Stimulated activated naive CD4-positive, alpha-beta T cell (primary cell): ENCODE data around the gene PDE4D.

Experiments
- DNase-seq, 6 experiments: peaks; one replicate each; lab custom pipeline; 2025; lab: John Stamatoyannopoulos, UW

Gene PDE4D

DNA sequence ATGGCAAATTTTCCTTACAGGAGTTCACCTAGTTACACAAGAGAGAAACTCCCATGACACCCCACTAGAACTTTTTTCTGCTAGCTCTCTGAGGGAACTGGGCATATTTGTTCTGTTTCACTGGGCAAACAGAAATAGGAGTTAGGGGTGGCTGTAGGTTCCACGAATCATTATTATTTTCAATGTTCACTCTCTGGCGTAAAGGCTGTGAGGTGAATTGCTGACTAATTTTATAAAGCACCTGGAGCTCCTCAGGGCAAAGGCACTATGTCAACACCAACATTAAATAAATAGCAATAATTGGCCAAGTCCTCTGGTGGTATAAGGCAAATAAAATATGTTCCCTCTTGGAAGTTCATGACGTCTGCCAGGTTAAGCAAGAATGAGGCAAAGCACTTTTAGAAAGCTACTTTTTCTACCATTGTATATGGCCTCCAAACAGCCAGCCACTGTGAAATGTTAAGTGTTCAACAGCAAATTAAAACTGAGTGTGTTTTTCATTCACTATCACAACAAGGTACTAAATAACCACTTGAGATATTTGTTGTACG is 344.6 kb downstream of the PDE4D start:
- no peak for DNase-seq

DNA sequence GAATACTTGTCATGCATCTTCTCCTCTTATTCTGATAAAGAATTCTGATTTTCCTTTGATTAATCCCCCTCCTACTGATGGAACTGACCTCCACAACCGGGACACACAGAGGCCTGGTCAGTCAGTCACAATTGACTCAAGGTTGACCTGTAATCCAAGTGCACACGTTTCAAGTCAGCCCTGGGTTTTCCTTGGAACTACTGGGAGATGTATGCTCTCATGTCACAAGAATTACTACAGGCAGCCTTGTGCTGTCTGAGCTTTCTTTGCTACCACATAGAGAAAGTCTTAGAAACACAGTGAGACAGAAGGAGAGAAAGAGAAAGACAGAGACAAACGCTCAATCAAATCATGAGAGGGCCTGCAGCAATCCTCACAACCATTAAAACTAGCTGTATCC is 345.8 kb downstream of the PDE4D start:
- no peak for DNase-seq

DNA sequence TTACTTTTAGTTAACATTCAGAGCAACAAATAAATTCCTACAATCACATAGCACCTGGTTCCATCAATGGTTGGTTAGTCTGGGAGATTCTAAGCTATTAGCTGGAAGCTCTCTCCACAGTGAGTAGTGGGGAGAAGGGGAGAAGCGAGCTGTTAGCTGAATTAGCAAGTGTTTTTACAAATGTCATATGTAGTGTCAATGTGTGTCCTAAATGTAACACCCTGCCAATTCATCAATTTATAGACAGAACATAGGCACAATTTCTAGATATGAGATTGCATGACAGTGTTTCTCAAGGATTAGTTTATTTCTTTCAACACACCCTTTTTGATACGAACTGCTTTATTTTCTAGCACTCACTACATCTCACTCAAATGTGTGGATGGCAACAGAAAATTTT is 349.0 kb downstream of the PDE4D start:
- no peak for DNase-seq

DNA sequence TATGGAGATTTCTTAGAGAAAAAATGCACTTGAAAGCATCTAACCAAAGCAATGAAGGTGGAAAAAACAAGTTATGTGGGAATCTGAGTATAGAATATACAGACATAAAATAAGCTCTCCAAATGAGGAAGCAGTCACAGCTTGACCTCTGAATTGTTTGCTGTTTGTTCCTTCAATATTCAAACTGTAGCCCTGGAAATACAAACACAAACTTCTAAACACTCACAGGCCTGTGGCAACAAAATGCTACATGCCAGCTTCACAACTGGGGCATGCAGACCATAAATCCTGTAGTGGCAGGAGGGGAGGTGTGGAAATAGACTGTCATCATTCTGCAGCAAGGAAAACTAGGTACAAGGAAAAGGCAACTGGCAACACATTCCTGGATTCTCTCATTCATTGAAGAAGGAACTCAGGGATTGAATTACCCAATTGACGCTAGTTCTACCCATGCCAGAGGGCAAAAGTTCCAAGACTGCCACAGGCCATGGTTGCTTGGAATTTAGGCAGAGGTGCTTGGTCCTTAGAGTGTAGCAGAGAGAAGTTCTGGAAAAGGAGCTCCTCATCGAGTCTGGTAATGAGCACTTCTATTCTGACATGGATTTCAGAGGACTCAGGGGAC is 349.6 kb downstream of the PDE4D start:
- DNase-seq: no peak

DNA sequence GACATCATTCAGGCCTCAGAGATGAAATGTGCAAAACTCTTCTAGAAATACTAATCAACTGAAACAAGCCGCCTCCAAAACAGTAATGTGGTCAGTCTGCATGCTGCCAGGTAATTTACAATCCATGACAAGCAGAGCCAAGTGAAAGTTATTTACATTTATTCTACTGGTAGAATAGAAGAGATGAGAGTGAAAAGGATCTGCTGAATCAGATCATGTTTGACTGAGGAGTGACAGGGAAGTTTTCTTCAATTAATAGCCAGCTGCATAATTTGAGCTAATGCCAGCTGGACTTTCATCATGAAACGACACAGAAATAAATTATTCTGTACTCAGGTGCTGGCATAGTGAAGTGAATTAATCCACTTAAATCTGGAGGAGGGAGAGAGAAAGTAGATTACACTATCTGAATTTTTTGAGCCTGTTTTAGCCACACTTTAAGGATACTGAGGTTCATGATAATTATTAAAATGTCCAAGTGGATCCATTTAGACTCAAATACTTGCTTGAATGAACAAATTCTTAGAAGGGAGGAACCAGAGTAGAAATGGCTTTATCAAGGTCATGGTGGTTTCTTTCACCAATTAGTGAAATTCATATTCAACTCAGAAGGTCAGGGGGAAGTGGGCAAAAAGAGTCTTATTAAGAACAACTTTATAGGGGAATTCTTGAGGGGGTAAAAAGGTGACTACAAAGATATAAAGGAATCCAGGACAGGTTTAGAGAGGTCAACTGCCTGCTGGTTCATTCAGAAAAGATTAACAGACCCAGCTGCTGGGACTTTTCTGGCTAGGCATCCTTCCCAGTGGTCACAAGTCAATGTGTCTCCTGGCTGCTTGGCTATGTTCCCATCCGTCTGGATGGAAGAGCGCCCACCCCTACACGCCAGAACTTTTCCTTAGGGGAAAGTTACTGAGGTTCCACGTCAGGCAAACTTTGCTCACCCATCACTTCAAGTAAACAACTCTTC is 350.4 kb downstream of the PDE4D start:
- DNase-seq: no peak

DNA sequence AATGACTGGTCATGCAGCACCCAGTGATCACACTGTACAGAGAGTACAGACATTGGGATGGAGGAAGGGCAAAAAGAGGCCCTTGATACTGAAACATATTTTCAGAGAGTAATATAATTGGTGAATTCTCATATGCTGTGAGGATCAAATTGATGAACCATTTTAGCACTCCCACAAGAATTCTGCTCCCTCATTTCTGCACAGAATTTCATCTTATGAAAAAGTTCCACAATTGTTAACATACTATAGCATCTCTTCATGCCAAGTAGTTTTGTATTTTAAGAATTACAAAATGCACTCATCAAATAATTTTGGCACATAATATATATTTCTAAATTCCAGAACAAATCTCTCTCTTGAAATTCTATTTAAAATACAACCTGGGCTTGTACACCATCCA is 351.2 kb downstream of the PDE4D start:
- DNase-seq: no peak

DNA sequence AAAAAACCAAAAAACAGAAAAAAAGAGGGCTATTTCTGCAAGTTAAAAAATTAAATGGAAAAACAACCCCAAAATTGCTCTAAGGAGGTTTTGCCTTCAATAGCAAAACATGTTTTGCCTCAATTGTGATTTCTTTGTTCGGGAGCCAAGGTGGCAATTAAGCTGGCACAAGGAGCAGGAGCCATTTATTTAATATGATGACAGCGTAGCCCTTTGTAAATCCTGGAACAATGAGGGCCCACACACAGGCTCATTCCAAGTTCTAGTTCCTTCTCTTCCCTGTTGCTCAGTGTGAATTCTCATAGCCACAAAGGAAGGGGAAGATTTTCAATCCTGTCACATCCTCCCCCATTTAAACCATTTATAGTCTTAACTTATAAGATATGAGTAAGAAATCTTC is 353.2 kb downstream of the PDE4D start:
- no peak for DNase-seq

DNA sequence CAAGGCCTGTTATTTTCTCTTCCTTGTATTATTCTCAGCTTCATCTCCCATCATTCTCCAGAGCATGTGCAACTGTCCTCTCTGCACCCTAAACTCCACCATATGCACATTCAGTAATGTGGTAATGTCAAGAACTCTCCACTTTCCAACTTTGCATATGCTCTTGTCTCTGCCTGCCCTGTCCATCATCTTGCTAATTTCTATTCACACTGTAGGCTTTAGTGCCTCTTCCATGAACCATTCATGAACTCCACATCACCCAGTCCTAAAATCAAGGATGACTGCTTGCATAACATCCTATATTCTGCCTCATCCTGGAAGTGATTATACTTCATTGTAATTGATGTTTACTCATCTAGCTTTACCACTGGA is 354.8 kb downstream of the PDE4D start:
- DNase-seq: no peak

DNA sequence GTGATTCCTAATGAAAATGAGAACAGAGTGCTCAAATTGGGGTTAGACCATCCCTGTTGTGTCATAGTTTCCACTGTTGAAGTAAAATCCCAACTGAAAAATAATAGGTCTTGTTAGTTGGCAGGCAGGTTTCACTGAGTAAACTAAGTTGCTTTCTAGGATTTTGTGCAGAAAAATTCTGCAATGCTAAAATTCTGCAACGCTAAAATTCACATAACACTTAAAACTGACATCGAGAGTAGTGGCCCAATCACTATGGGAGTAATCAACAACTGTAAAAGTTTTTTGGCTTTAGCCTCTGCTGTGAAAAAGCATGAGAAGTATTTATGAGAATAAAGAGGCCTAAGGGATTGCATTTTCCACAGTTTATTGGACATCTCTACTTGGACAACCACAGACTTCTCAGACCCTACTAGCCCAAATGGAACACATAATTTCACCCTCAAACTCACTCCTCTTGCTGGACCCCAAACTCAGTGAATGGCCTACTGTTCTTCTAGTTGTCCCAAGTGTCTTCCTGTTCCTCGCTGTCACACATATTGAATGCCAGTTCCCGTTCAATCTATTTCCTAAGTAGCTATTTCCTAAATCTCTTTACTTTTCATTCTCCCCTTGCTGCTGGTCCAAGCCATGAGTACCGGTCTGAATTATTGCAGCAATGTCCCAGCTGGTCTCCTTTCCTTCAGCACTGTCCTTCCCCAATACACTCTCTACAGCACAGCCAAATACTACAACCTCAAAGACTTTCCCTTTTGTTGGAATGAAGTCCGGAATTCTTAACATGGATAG is 355.4 kb downstream of the PDE4D start:
- DNase-seq: no peak

DNA sequence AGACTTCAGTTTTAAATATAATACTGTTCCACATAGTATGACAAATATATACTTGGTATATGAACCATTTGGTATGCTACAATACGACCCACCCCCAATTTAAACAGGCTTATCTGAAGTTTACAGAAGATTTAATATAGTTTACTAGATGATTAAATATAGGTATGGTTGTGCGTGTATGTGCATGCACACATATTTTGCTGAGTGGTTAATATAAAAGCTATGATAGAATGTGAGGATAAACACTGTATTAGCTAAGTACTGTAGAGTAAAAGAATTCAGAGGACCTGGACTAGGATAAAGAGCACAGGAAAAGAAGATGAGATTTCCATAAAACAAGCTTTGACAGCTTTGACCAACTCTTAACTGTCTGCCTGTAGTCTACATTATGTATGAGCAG is 356.7 kb downstream of the PDE4D start:
- DNase-seq: no peak

DNA sequence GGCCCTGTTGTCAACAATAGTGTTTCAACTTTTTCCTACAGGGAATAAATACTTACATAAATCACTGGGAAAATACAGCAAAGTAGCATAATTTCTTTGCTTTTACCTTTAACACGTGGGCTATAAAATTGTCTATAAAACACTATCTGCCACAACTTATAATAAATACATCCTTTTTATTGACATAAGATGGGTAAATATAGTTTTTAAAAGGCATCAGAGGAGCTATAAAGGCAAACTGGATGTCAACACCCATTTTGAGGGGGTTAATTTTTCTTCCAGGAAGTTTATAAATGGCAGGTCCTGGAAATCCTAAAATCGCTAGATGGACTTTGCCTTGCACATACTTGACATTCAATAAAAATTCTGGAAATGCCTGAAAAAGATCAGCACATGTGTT is 358.0 kb downstream of the PDE4D start:
- no peak for DNase-seq

DNA sequence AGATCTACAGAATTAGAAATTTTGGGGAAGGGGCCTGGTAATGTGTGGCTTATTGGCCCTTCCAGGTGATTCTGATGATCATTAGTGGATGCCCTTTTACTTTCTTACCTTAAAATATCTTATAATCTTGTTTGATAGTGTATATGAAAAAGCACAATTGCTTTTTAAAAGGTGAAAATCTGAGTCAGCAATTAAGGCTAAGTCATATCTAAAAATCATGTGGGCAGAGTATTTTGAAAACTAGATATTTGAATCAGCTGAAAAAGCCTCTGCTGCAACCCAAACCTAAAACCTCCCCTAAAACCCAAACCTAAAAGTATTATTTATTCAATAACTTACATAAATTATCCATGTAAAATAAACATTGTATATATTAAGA is 359.8 kb downstream of the PDE4D start:
- DNase-seq: no peak

DNA sequence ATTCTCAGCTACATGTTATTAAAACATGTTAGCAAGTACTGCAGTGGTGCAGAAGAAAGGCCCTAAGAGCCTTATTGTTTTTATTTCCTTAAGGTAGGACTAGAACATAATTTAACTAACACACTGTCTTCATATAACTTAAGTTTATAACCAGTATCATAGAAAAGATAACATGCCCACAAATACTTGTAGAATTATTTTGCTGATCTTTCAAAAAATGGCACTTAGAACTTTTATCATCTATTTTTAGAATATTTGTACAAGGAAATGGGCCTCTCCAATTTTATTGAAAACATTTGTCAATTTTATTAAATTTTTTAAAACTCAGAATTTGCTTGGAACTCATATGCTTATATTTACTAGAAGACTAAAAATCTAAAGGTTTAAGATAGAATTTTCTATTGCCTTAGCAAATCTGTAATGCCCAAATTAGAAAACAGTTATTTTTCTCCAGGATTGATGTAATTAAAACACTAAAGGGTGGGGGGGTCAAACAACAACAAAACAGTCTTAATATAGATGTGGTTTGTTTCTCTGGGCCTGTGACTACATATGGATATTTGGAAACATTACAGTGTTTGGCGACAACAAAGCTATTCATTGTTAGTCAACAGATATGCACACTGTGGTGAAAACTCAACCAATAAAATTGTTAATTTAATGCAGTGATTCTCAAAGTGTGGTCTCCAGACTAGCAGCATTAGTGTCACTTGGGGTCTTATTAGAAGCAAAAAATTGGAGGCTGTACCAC is 360.4 kb downstream of the PDE4D start:
- DNase-seq: no peak

DNA sequence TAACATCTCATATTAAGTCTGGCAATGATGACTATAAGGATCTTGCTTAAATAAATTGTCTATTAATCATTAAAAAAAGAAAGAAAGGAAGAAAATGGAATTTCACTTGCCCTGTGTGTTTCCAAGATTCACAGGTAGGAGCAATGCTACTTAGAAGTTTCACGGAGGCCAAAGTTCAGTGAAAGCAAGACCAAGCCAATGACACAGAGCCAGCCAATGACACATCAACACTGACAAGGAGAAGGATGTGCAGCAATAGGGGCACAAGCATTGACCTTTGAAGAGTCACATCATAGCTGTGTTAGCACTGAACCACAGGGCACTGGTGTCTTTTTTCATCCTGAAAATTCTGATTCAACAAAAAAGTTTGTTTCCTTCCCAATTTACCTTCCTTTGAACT is 364.3 kb downstream of the PDE4D start:
- no peak for DNase-seq

DNA sequence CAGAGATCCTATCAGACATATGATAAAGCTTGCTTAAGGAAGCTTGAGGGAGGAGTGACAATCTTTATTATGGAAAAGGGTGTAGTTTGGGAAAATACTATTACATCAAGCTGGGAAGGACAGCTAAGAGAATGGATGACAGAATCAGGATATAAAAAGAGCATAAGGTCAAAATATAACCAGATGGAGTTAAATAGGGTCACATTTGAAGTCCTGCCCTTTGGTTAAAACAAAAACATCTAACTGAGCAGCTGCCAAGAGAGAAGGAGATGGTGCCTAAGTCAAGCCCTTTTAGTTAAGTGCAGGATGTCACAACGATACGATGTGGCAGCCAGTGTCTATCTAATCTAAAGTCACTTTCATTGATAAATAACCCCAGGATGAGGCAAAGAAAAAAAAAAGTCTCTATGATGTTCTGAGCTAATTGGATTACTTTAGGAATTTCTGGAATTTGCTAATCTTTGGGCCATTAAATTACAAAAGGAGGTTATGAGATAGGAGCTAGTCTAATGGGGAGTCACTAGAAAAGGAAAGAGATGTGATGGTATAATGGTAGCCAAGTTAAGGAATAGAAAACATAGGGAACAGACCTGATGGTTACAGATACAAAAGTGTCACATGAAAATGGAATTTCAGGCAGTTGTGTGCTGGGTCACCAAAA is 365.2 kb downstream of the PDE4D start:
- DNase-seq: no peak

DNA sequence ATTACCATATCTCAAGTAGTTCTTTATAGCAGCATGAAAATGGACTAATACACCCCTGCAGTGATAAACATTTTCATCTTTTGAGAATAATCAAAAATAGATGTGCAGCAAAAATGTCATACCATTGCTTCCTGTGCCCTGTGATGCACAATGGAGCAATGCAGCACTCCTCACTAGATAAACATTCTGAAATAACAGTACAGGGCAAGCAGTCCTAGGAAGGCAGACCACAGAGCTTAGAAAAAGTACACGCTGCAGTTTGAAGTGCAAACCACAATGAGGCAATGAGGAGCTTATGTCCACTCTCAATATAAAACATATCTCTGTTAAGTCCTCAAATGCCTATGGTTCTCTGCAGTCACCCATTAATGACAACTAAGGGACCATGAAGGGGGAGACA is 367.6 kb downstream of the PDE4D start:
- no peak for DNase-seq

DNA sequence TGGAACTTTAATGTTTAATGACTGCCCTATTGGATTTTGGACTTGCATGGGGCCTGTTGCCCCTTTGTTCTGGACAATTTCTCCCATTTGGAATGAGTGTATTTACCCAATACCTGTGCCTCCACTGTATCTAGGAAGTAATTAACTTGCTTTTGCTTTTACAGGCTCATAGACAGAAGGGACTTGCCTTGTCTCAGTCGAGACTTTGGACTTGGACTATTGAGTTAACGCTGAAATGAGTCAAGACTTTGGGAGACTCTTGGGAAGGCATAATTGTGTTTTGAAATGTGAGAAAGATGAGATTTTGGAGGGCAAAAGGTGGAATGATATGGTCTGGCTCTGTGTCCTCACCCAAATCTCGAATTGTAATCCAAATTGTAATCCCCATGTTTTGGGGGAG is 368.2 kb downstream of the PDE4D start:
- no peak for DNase-seq

DNA sequence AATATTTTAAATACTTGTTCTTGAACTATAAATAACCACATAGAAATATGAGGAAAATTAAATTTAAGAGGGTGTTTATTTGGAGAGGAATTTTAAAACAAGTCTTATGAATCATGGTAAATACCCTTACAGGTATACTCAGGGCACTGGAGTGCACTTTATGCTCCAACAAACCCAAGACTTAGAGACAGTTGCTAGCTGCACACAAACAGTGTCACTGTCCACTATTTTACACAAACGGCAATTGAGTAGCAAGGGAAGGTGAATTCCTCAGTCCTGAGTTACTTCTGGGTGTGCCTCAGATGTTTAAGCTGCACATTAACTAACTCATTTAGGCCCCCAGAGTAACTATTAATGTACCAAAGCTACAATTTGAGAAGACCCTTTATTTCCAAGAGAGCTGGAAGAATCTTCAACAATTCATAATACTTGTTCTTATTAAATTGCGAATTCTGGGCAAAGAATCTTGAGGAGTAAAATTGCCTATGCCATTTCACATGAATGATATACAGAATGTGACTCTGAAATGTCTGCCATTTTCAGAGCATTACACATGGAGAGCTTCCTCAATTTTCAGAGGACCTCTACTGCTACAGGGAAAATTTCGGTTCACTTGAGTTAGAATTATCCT is 371.2 kb downstream of the PDE4D start:
- no peak for DNase-seq

DNA sequence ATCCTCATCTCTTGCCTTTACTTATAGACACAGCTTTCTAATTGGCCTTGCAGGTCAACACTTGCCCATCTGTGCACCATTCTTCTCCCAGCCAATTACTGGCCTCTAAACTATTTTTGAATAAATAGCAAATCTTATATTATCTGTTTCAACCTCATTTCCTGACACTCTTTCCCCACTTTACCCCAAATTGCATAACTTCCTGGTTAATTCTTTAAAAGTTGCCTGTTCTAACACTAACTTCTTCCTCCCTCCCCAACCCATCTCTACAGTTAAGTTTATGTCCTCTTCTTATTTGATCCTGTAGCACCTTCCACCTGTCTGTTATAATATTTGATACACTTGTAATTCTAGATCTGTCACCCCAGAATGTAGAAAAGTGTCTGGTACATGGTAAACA is 372.1 kb downstream of the PDE4D start:
- no peak for DNase-seq

DNA sequence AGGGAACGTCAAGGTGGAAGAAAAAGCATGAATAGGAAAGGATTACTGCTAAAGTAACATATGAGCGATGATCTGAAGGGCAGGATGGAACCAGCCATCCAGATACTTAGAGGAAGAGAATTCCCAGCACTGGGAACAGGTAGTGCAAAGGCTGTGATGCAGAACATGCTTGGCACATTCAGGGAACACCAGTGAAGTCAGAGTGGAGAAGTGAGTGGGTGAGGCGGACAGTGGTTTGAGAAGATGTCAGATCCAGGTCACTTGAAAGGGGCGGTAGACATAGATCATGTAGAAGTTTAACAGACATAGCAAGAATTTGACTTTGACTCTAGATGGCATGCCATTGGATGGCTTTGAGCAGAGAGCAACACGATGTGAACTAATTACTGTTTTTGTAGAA is 374.2 kb downstream of the PDE4D start:
- no peak for DNase-seq
